NCI-H82 treated with DMSO at 0.1 percent for 48 hours (cell line): Measurements from ENCODE around the gene GDAP2.

ENCODE experiments used
- DNase-seq: peaks from one replicate; lab custom pipeline; 2025; ENCODE audit not compliant: unreplicated experiment; lab: John Stamatoyannopoulos, UW

Gene GDAP2

DNA sequence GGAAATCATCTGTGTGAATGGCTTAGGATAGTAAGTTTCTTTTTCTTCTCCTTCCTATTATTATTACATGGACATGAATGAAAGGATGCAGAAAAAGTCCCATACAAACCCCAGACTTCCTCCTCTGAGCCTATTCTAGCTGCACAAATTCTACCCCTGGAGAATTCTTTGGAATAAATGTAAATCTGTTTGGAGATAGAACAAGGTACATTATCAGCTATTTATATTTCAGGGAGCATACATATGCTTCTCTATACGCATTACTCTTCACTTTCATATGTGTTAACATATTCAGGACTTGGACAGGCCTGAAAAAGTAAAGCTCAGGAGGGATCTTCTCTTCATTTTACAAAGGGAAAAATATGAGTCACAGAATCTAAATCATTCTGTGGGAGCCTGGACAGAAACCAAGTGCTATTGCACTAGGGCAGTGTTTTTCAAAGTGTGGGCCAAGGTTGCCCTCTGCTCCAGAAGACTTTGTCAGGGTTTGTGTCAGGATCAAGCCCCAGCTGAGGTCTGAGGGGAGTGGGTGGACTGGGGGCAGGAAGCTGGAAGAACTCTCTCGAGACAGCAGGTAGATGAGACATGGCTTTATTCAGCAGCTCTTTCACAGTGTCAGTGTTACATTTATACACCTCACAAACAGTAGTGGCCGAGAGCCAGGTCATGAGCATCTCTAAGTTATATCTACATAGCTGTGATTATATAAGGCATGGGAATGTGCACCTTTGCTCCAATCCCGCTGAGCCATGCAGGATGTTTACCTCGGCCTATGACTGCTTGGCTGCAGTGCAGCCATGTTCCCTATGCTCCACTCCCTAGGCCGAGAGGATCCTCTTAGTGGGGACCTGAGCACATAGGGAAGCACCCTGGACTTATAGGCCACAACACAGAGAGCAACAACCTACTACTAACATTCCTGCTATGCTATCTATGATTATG, 114.3 kb downstream of the GDAP2 start:
- no peak for DNase-seq
